8988T (cell line): ENCODE measurements around the gene LIN28B.
"Not testable (repeated sequence)": the region's sequence is repeated elsewhere in the genome, so short reads cannot be mapped to it uniquely, and the experiment has no call there.

Experiments
- DNase-seq: peaks from one replicate; pipeline ENCODE4 v3.0.0; 2011

LIN28B gene

GRCh38 chr6:104956731-104957294 is at the start of gene LIN28B:
LIN28B (plus strand) TSS chr6:104957107; CDS start chr6:104957251, 144 bp downstream.
- DNase-seq: no peak

DNA sequence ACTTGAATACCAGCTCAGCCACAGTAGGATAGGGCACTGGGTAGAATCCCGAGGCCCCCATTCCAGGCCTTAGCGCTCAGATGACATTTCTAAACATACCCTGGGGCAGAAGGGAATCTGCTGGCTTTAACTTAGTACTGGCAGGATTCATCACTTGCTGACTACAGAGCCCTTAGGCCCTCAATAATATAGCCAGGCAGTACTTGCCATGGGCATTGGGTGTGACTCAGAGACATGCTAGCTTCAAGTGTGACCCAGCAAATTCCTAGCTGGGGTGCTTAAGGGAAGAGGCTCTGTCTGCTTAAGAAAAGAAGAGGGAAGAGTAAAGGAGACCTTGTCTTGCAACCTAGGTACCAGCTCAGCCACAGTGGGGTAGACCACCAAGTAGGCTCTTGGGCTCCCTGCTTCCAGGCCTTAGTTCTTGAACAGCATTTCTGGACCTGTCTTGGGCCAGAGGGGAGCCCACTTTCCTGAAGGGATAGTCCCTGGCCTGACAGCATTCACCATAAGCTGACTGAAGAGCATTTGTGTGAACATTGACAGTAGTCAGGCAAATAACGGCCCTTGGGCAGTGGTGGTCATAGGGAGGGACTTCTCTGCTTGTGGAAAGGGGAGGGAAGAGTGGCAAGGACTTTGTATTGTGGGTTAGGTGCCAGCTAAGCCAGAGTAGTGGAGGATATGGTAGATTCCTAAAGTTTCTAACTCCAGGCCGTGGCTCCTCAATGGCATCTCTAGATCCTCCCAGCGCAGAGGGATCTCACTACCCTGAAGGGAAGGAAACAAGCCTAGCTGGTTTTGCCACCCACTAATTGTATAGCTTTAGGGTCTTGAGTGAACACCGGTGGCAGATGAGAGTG is 48.6 kb upstream of the LIN28B start:
- DNase-seq: no peak

GRCh38 chr6:104908888-104909525 is 47.9 kb upstream of the LIN28B start:
- no peak for DNase-seq

- no peak for DNase-seq
Observed at GRCh38 chr6:104921896-104922295, 35.0 kb upstream of the LIN28B start.

DNA sequence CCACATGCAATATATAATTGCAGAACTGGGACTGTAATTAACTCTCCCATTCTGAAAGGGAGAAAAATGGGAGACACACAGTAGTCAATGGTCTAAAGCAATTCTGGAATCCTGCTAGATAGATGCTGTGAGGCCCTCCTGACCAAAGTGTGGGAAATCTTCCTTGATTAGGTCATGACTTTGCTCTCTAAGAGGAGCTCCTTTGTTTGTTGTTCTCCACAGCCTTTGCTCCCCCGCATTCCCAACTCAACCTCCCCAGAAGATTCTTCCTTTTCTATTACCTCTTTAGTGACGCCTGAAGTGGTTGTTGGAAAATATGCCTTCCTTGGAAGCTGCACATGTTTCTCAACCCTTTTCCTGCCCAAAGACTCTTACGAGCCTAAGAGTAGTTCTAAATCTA is 28.8 kb upstream of the LIN28B start:
- DNase-seq: no peak

- no peak for DNase-seq
Observed at GRCh38 chr6:104929353-104929752, 27.6 kb upstream of the LIN28B start.

- no peak for DNase-seq
Observed at GRCh38 chr6:104930939-104931338, 26.0 kb upstream of the LIN28B start.

DNA sequence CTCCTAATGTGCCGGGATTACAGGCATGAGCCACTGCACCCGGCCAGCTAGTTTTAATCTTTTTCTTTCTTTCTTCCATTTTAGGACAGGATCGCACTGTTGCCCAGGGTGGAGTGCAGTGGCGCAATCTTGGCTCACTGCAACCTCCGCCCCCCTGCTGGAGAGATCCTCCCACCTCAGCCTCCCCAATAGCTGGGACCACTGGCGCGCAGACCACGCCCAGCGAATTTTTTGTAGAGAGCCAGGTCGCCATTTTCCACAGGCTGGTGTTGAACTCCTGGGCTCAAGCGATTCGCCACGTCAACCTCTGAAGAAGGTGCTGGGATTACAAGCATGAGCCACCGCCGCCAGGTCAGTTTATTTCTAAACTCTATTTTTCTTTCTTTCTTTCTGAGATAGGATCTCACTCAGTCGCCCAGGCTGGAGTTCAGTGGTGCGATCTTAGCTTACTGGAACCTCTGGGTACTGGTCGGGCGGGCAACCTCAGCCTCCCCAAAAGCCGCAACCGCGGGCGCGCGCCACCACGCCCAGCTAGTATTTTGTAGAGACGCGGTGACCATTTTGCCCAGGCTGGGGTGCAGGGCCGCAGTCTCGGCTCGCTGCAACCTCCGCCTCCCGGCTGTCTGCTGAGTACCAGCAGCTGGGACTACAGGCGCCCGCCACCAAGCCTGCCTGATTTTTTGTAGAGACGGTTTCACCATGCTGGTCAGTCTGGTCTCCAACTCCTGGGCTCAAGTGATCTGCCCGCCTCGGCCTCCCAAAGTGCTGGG is 20.0 kb upstream of the LIN28B start:
- no peak for DNase-seq

- DNase-seq: no peak
Observed at GRCh38 chr6:104940238-104940892, 16.5 kb upstream of the LIN28B start.

GRCh38 chr6:104940893-104941728 is 15.8 kb upstream of the LIN28B start:
- no peak for DNase-seq

DNA sequence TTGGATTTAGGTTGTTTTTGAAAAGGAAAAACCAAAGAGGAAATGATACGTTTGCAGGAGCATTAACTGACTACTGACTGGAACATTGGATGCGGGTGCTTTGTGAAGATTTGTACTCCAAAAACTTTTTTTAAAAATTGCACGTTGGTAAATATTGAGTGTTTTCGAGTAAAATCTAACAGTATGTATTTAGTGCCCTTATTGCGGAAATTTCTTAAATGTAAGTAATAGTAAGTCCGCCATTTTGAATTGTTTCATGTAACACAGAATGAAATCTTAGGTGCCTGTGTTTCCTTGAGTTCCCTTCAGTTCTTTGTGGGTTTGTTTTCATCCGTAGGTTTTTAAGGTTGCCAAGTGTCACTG is 15.2 kb upstream of the LIN28B start:
- DNase-seq: no peak

DNA sequence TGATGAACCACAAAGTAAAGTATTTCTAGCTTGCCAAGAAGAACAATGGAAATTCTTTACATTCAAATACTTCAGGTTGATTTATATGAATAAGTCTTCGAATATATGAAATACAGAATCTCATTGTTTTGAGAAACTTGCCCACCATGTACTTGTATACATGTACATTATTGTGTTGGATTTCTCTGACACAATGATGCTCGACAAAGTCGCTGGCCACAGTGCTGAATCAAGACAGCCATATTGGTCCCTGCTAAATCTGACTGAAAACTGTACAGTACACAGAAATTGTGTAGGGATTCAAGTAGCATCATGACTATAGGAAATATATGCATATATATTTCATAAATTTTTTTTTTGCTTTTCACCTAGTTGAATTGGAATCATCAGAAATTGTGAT is 13.1 kb upstream of the LIN28B start:
- no peak for DNase-seq

DNA sequence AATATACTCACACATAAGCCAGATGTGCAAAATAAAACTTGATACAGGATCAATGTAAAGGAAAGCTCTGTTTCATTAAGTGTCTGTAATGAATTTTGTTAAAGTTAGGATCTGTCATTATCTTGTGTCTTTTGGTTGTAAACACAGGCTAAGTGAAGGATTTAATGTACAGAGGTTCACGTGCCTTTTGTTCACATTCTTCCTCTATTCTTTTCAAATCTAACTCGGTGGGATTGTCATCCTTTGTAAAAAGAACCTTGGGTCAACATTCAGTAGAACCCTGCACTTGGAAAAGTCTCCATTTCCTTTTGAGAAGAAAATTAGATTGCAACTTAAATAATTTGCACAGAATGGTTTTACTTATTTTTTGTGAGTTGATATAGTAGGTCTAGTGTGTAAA is 7.7 kb upstream of the LIN28B start:
- no peak for DNase-seq

- DNase-seq: no peak
Observed at GRCh38 chr6:104951677-104952076, 5.2 kb upstream of the LIN28B start.

DNA sequence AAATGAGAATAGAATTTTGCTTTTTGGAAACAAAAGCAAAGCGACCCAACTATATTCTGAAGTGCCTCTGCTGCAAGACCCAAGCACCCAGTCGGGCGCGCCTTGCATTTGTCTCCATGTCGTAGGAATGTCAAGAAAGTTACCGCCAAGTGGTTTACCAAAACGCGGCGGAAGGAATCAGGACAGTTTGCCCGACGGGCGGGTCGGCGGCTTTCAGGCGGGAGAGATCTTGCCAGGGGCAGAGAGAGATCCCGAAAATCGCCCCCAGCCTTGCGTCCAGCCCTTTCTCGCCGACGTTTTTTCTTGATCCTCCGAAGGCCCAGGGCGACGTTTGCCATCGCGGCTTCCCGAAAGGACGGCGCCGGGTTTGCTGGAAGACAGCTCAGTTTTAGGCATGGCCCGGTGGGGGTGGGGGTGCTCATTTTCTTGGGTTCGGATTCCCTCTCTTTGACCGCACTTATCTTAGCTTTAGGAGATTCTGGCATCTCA is 4.0 kb upstream of the LIN28B start:
- no peak for DNase-seq

GRCh38 chr6:104953400-104954189 is 3.3 kb upstream of the LIN28B start:
- not testable (repeated sequence) for DNase-seq

DNA sequence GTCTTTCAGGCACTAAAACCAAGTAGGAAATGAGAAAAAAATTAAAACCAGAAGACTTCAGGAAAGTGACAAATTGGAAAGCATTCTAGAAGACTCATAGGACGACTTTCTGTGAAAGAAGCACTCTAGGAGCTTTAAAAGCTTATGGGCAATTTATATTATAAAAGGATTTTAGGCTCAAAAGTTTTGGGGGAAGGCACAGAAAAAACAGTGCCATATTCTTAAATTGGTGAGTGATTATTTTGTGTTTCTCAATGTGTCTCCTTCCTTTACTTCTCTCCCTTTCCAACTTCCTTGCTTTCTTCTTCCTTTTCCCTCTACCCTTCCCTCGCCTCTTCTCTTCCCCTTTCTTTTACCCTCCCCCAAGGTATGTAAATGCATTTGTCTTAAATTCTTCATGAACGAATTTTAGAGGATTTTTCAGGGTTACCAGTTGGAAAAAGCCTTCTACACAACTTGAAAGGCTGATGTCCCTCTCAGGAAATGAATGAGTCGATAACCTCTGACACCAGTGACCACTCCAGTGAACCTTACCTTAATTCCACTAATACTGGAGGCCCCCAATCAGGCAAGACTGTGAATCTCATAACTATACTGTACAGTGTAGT is 2.6 kb upstream of the LIN28B start:
- DNase-seq: no peak

DNA sequence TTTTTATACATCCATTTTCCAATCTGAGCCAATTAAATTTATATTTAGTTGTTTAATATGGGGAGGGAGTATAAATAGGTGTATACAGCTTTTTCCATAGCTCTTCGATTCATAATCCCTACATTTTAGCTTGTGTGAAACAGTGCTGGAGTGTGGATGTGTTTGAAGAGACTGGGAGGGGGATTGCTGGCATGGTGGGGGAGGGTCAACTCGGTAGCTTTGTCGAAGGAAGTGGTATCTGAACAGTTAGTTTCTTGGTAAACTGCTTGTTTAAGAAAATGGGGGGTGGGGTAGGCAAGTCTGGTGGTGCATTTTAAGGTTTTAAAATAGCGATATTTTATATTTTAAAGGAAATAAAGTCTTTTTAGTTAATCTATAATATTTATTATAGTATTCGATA is 1.4 kb upstream of the LIN28B start:
- no peak for DNase-seq

DNA sequence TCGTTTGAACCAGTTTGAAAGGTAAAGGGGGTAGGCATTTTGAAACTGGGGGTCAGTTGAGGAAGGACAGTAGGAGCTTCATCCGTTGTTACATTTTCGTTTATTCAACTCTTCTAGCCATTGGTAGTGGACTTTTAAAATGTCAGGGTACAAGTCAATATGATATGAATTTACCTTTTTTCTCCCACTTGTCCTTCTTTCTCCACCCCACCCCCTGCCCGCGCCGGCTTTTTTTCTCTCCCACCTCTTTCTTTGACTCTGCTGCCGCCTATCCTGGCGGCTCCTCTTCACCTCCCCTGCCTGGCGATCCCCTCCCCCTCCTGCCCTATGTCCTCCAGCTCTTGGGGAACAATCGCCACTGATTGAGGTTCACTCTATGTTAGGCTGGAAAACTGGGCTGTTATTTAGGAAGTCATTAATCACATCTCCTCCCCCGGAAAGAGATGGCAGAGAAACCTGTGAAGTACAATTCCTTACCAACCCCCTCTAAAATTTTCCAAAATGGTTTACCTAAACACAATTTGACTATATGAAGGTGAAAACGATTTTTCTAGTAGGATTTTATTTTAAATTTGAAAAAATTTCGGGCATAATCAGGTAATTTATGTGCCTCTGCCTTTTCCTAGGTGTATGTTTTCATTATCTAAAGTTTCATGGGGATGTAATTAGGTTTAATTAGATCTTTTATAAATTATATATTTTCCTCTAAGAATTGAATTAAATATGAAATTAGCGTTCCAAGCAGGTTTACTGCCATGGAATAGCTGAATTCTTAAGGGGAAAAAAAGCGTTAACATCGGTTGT is 778 bp upstream of the LIN28B start:
- no peak for DNase-seq
